Trophoblast cell (in vitro differentiated cells and primary cell): ENCODE results near the gene HK2.

Experiments
- DNase-seq, 2 donors: peaks; one replicate each; pipeline ENCODE4 v3.0.0-alpha.2; 2016
- H2AFZ ChIP-seq: 2 replicates; pipeline ENCODE4 v1.6.1; 2013; ENCODE audit warnings: low read length, moderate library complexity, mild to moderate bottlenecking; ENCODE audit not compliant: insufficient read depth, poor library complexity
- H2AK5ac ChIP-seq: 2 replicates; pipeline ENCODE4 v1.6.1; 2013; ENCODE audit warnings: mild to moderate bottlenecking, low read length
- H2BK120ac ChIP-seq: 2 replicates; pipeline ENCODE4 v1.6.1; 2013; ENCODE audit warnings: low read length, mild to moderate bottlenecking, moderate library complexity; ENCODE audit not compliant: insufficient read depth, poor library complexity
- H2BK12ac ChIP-seq: 2 replicates; pipeline ENCODE4 v1.6.1; 2013; ENCODE audit warnings: mild to moderate bottlenecking, low read length, moderate library complexity
- H2BK5ac ChIP-seq: 2 replicates; pipeline ENCODE4 v1.6.1; 2013; ENCODE audit warnings: low read length, low read depth, moderate library complexity, mild to moderate bottlenecking; ENCODE audit not compliant: poor library complexity
- H3K14ac ChIP-seq: 2 replicates; pipeline ENCODE4 v1.6.1; 2013; ENCODE audit warnings: mild to moderate bottlenecking, low read length
- H3K18ac ChIP-seq: 2 replicates; pipeline ENCODE4 v1.6.1; 2013; ENCODE audit warnings: mild to moderate bottlenecking, low read length
- H3K23ac ChIP-seq: 2 replicates; pipeline ENCODE4 v1.6.1; 2013; ENCODE audit warnings: low read length
- H3K27ac ChIP-seq: 2 replicates; pipeline ENCODE4 v1.5.1; 2013; ENCODE audit warnings: low read depth, mild to moderate bottlenecking, inconsistent platforms, low read length, moderate library complexity
- H3K27me3 ChIP-seq: 2 replicates; pipeline ENCODE4 v1.6.1; 2013; ENCODE audit warnings: inconsistent platforms, mild to moderate bottlenecking, low read length, moderate library complexity; ENCODE audit not compliant: insufficient read depth
- H3K36me3 ChIP-seq, 2 experiments: 1 replicate in 1 of 2; 2 replicates in 1 of 2; pipeline ENCODE4 v1.6.1; 2013; ENCODE audit warnings: low read length in 2 of 2, mild to moderate bottlenecking in 2 of 2, moderate library complexity in 1 of 2; ENCODE audit not compliant: insufficient read depth in 2 of 2, control insufficient read depth in 1 of 2
- H3K4ac ChIP-seq: 2 replicates; pipeline ENCODE4 v1.6.1; 2013; ENCODE audit warnings: low read depth, mild to moderate bottlenecking, low read length, moderate library complexity
- H3K4me1 ChIP-seq, 2 experiments: 1 replicate in 1 of 2; 2 replicates in 1 of 2; pipeline ENCODE4 v1.6.1; 2013; ENCODE audit warnings: low read length in 2 of 2, mild to moderate bottlenecking in 2 of 2, moderate library complexity in 1 of 2; ENCODE audit not compliant: insufficient read depth in 2 of 2, control insufficient read depth in 1 of 2
- H3K4me2 ChIP-seq: 2 replicates; pipeline ENCODE4 v1.6.1; 2013; ENCODE audit warnings: inconsistent platforms, mild to moderate bottlenecking, low read length, moderate library complexity
- H3K4me3 ChIP-seq: 2 replicates; pipeline ENCODE4 v1.5.1; 2013; ENCODE audit warnings: mild to moderate bottlenecking, low read depth, low read length, inconsistent platforms
- H3K79me1 ChIP-seq: one replicate; pipeline ENCODE4 v1.6.1; 2013; ENCODE audit warnings: low read length
- H3K79me2 ChIP-seq: 2 replicates; pipeline ENCODE4 v1.6.1; 2013; ENCODE audit warnings: low read length, mild to moderate bottlenecking; ENCODE audit not compliant: control insufficient read depth, insufficient read depth, poor library complexity
- H3K9ac ChIP-seq: 2 replicates; pipeline ENCODE4 v1.6.1; 2013; ENCODE audit warnings: mild to moderate bottlenecking, low read length
- H3K9me3 ChIP-seq: 2 replicates; pipeline ENCODE4 v1.6.1; 2013; ENCODE audit warnings: low read depth, mild to moderate bottlenecking, control low read depth, inconsistent platforms, low read length; ENCODE audit not compliant: insufficient read depth
- H4K12ac ChIP-seq: 2 replicates; pipeline ENCODE4 v1.6.1; 2013; ENCODE audit warnings: low read depth, mild to moderate bottlenecking, low read length, moderate library complexity
- H4K8ac ChIP-seq: 2 replicates; pipeline ENCODE4 v1.6.1; 2013; ENCODE audit warnings: low read depth, mild to moderate bottlenecking, low read length, moderate library complexity
- H4K91ac ChIP-seq: one replicate; pipeline ENCODE4 v1.6.1; 2013; ENCODE audit warnings: low read depth, mild to moderate bottlenecking, low read length, moderate library complexity
- WGBS: extraction: QIAGEN DNeasy Blood & Tissue Kit; methylation state at CpG from one replicate; pipeline ENCODE4 v1.1.7; 2013; ENCODE audit warnings: missing lambda C conversion rate; ENCODE audit not compliant: insufficient read length, insufficient coverage; ENCODE audit errors: extremely low coverage; 5-methylcytosine and 5-hydroxymethylcytosine counted together

Gene HK2

GRCh38 chr2:74821177-74822126 lies 12.5 kb upstream of the HK2 start:
- H3K23ac ChIP-seq: no peak overlapping the region
- H3K27ac ChIP-seq: no peak overlapping the region
- H2BK5ac ChIP-seq: no peak overlapping the region
- no peak overlapping the region for H3K4me2 ChIP-seq
- peaks cover 4% of the 10 kb centered on the region in 2 experiments for H3K4me1 ChIP-seq
- H3K36me3 ChIP-seq: no peaks in the 10 kb centered on the region
- no peak overlapping the region for H2BK12ac ChIP-seq
- H3K14ac ChIP-seq: no peak overlapping the region
- no peak overlapping the region for H2BK120ac ChIP-seq
- no peak overlapping the region for H2AFZ ChIP-seq
- WGBS: no CpG with 5 or more reads among the region's 3 CpGs
- no peak overlapping the region for H4K12ac ChIP-seq
- no peak overlapping the region for H4K8ac ChIP-seq
- no peak overlapping the region for H3K18ac ChIP-seq
- no peaks in the 10 kb centered on the region for H3K27me3 ChIP-seq
- no peaks in the 10 kb centered on the region for H3K79me1 ChIP-seq
- H2AK5ac ChIP-seq: no peak overlapping the region
- no peak overlapping the region for H4K91ac ChIP-seq
- H3K79me2 ChIP-seq: no peaks in the 10 kb centered on the region
- no peak for DNase-seq
- no peak overlapping the region for H3K9ac ChIP-seq
- H3K4ac ChIP-seq: no peak overlapping the region
- H3K9me3 ChIP-seq: no peaks in the 10 kb centered on the region
- H3K4me3 ChIP-seq: no peak overlapping the region

GRCh38 chr2:74822771-74823566 lies 11.0 kb upstream of the HK2 start:
- H3K27ac ChIP-seq: no peak overlapping the region
- H3K4me2 ChIP-seq: no peak overlapping the region
- no peak overlapping the region for H4K8ac ChIP-seq
- no peak overlapping the region for H4K91ac ChIP-seq
- no peak overlapping the region for H2AK5ac ChIP-seq
- H3K4me3 ChIP-seq: no peak overlapping the region
- H3K18ac ChIP-seq: no peak overlapping the region
- WGBS: no CpG with 5 or more reads among the region's 3 CpGs
- H3K79me1 ChIP-seq: no peaks in the 10 kb centered on the region
- H2AFZ ChIP-seq: no peak overlapping the region
- no peaks in the 10 kb centered on the region for H3K9me3 ChIP-seq
- no peak overlapping the region for H3K9ac ChIP-seq
- no peaks in the 10 kb centered on the region for H3K27me3 ChIP-seq
- no peaks in the 10 kb centered on the region for H3K36me3 ChIP-seq
- no peak overlapping the region for H3K4ac ChIP-seq
- no peak overlapping the region for H2BK12ac ChIP-seq
- H2BK5ac ChIP-seq: no peak overlapping the region
- no peaks in the 10 kb centered on the region for H3K4me1 ChIP-seq
- no peak for DNase-seq
- no peak overlapping the region for H4K12ac ChIP-seq
- H3K14ac ChIP-seq: no peak overlapping the region
- H3K23ac ChIP-seq: no peak overlapping the region
- no peaks in the 10 kb centered on the region for H3K79me2 ChIP-seq
- no peak overlapping the region for H2BK120ac ChIP-seq

DNA sequence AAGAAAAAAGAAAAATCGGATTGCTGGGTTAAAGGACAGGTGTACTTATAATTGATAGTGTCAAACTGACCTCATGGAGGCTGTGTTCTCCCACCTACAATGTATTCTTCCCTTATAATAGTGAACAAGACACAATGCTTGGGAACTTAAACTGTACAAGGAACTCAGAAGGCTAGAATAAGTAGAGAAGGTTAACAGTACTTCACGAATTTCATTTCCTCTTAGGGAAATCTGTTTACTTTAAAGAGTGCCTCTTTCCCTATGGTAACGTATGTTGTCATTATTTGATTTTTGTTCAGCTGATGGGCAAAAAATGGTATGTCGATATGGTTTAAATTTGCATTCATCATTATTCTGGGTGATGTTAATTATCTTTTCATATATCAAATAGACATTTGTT lies 9.2 kb upstream of the HK2 start:
- DNase-seq: no peak
- H3K18ac ChIP-seq: no peak overlapping the region
- no peak overlapping the region for H2BK12ac ChIP-seq
- H3K23ac ChIP-seq: no peak overlapping the region
- H3K9me3 ChIP-seq: no peaks in the 10 kb centered on the region
- no CpG with 5 or more reads among the region's 4 CpGs for WGBS
- H4K8ac ChIP-seq: no peak overlapping the region
- no peaks in the 10 kb centered on the region for H3K27me3 ChIP-seq
- no peak overlapping the region for H2AFZ ChIP-seq
- no peak overlapping the region for H2BK120ac ChIP-seq
- no peak overlapping the region for H3K27ac ChIP-seq
- H3K4ac ChIP-seq: no peak overlapping the region
- H3K36me3 ChIP-seq: no peaks in the 10 kb centered on the region
- no peaks in the 10 kb centered on the region for H3K79me1 ChIP-seq
- no peaks in the 10 kb centered on the region for H3K79me2 ChIP-seq
- no peak overlapping the region for H3K4me3 ChIP-seq
- H3K14ac ChIP-seq: no peak overlapping the region
- no peak overlapping the region for H2BK5ac ChIP-seq
- H4K91ac ChIP-seq: no peak overlapping the region
- no peak overlapping the region for H3K4me2 ChIP-seq
- no peaks in the 10 kb centered on the region for H3K4me1 ChIP-seq
- H3K9ac ChIP-seq: no peak overlapping the region
- no peak overlapping the region for H2AK5ac ChIP-seq
- no peak overlapping the region for H4K12ac ChIP-seq

- H3K4me1 ChIP-seq: peaks cover 0 to 2% of the 10 kb centered on the region in 2 experiments
- no peak overlapping the region for H3K23ac ChIP-seq
- no peak overlapping the region for H4K91ac ChIP-seq
- H3K4ac ChIP-seq: no peak overlapping the region
- DNase-seq: no peak
- H2BK5ac ChIP-seq: no peak overlapping the region
- H3K27ac ChIP-seq: no peak overlapping the region
- H3K18ac ChIP-seq: no peak overlapping the region
- no peak overlapping the region for H2AK5ac ChIP-seq
- no peak overlapping the region for H2AFZ ChIP-seq
- H3K79me1 ChIP-seq: no peaks in the 10 kb centered on the region
- H3K4me3 ChIP-seq: no peak overlapping the region
- no peaks in the 10 kb centered on the region for H3K27me3 ChIP-seq
- H3K9me3 ChIP-seq: no peaks in the 10 kb centered on the region
- H3K4me2 ChIP-seq: no peak overlapping the region
- no peak overlapping the region for H3K9ac ChIP-seq
- H3K79me2 ChIP-seq: no peaks in the 10 kb centered on the region
- no peak overlapping the region for H2BK12ac ChIP-seq
- WGBS: no CpG with 5 or more reads among the region's 2 CpGs
- H2BK120ac ChIP-seq: no peak overlapping the region
- H3K36me3 ChIP-seq: no peaks in the 10 kb centered on the region
- no peak overlapping the region for H3K14ac ChIP-seq
- H4K8ac ChIP-seq: no peak overlapping the region
- no peak overlapping the region for H4K12ac ChIP-seq
These were observed 5.4 kb upstream of the HK2 start for GRCh38 chr2:74828543-74828942.
